Endothelial cell of umbilical vein (primary cell): ENCODE data around the gene NSUN4. TPM values are rescaled to one million over a fixed set of nuclear protein-coding genes. Genes with fewer than 3 reads are reported as not detected.

Source experiments
- BruUV-seq: library from RNA; stranded (reverse); fragments of 400-500 nt; replicated peaks from 2 replicates; lab custom pipeline; 2021; lab: Mats Ljungman, UMichigan
- CTCF ChIA-PET: fragments of 300-600, 350-600 bp; sonication (Branson Sonifier 250); formaldehyde crosslinking; loops from one replicate; lab custom pipeline; 2021; ENCODE audit warnings: antibody characterized with exemption, inconsistent platforms; lab: Charles Lee
- POLR2A ChIA-PET: fragments of 300-600, 350-600 bp; sonication (Branson Sonifier 250); formaldehyde crosslinking; loops from one replicate; lab custom pipeline; 2021; ENCODE audit warnings: antibody characterized with exemption, inconsistent platforms; lab: Charles Lee
- DNase-seq: peaks from one replicate; pipeline ENCODE4 v3.0.0-alpha.2; 2011; ENCODE audit warnings: low read depth, low spot score
- FAIRE-seq: peaks from 2 replicates; lab custom pipeline; 2011; peaks lifted over from hg19 to GRCh38; lab: Jason Lieb, UNC
- H2AFZ ChIP-seq: 2 replicates; pipeline ENCODE4 v1.6.0; 2012; ENCODE audit warnings: low read depth, low read length, control low read depth, inconsistent platforms
- H3K27ac ChIP-seq: 2 replicates; pipeline ENCODE4 v1.5.1; 2011; ENCODE audit warnings: low read depth, mild to moderate bottlenecking, control low read depth, low read length, moderate library complexity; ENCODE audit not compliant: insufficient read depth
- H3K27me3 ChIP-seq, 2 experiments: 2 replicates each; pipeline versions ENCODE4 v1.6.0 to v1.6.1; 2011; ENCODE audit warnings: low read length in 2 of 2, mixed read lengths in 1 of 2; ENCODE audit not compliant: control insufficient read depth in 2 of 2, insufficient read depth in 2 of 2
- H3K36me3 ChIP-seq, 2 experiments: 2 replicates in 1 of 2; 3 replicates in 1 of 2; pipeline ENCODE4 v1.5.1; 2011; ENCODE audit warnings: low read length in 2 of 2, mild to moderate bottlenecking in 1 of 2, moderate library complexity in 1 of 2; ENCODE audit not compliant: control insufficient read depth in 2 of 2, insufficient read depth in 2 of 2; ENCODE audit errors: extremely low read depth in 1 of 2
- H3K4me1 ChIP-seq: 3 replicates; pipeline ENCODE4 v1.5.1; 2011; ENCODE audit warnings: mild to moderate bottlenecking, low read length; ENCODE audit not compliant: control insufficient read depth, insufficient read depth; ENCODE audit errors: extremely low read depth
- H3K4me2 ChIP-seq: 2 replicates; pipeline ENCODE4 v1.6.1; 2011; ENCODE audit warnings: low read length, control low read depth, mixed read lengths; ENCODE audit not compliant: insufficient read depth
- H3K4me3 ChIP-seq, 3 experiments: fragments of 200-600 bp in 1 of 3; sonication (generic), shearing (Covaris generic) in 1 of 3; replicated peaks in 1 of 3; 2 replicates each; pipeline ENCODE4 v1.5.1; 2011 to 2016; ENCODE audit warnings: control low read depth in 3 of 3, low read length in 3 of 3, mild to moderate bottlenecking in 2 of 3, inconsistent platforms in 1 of 3, low read depth in 1 of 3, moderate library complexity in 1 of 3; ENCODE audit not compliant: insufficient read depth in 1 of 3
- H3K79me2 ChIP-seq: 2 replicates; pipeline ENCODE4 v1.6.0; 2012; ENCODE audit warnings: low read length, inconsistent platforms; ENCODE audit not compliant: control insufficient read depth, insufficient read depth
- H3K9ac ChIP-seq: replicated peaks from 2 replicates; pipeline ENCODE3; 2011; ENCODE audit warnings: low read length, control low read depth; ENCODE audit not compliant: insufficient read depth; ENCODE audit errors: extremely low read depth
- H3K9me1 ChIP-seq: replicated peaks from 3 replicates; pipeline ENCODE4 v1.6.0; 2011; ENCODE audit warnings: mild to moderate bottlenecking, low read length; ENCODE audit not compliant: control insufficient read depth, insufficient read depth; ENCODE audit errors: extremely low read depth
- H3K9me3 ChIP-seq: replicated peaks from 2 replicates; pipeline ENCODE4 v1.5.1; 2012; ENCODE audit warnings: low read length, inconsistent platforms; ENCODE audit not compliant: control insufficient read depth, insufficient read depth
- H4K20me1 ChIP-seq: replicated peaks from 2 replicates; pipeline ENCODE3; 2011; ENCODE audit warnings: mild to moderate bottlenecking, low read length; ENCODE audit not compliant: control insufficient read depth, insufficient read depth; ENCODE audit errors: extremely low read depth
- EZH2 ChIP-seq: IDR thresholded peaks from 2 replicates; pipeline ENCODE4 v1.6.1; 2012; ENCODE audit warnings: borderline replicate concordance, low read depth, mild to moderate bottlenecking, moderate library complexity, low read length, inconsistent platforms; ENCODE audit not compliant: severe bottlenecking
- FOS ChIP-seq: IDR thresholded peaks from 2 replicates; pipeline ENCODE4 v1.6.1; 2011; ENCODE audit warnings: mild to moderate bottlenecking, low read length, moderate library complexity, borderline replicate concordance; ENCODE audit not compliant: insufficient read depth
- GATA2 ChIP-seq: IDR thresholded peaks from 2 replicates; pipeline ENCODE4 v1.7.0; 2011; ENCODE audit warnings: low read depth, mild to moderate bottlenecking, moderate library complexity, mixed read lengths, low read length; ENCODE audit not compliant: insufficient read length, insufficient read depth
- JUN ChIP-seq: IDR thresholded peaks from 2 replicates; pipeline ENCODE4 v1.6.1; 2011; ENCODE audit warnings: borderline replicate concordance, low read depth; ENCODE audit not compliant: insufficient read length, insufficient read depth
- MYC ChIP-seq: IDR thresholded peaks from one replicate; pipeline ENCODE4 v1.6.1; 2011; ENCODE audit warnings: mild to moderate bottlenecking, low read depth, low read length
- POLR2A ChIP-seq: IDR thresholded peaks from 2 replicates; pipeline ENCODE4 v1.6.1; 2012; ENCODE audit warnings: low read depth, mild to moderate bottlenecking, control low read depth, low read length
- POLR2AphosphoS5 ChIP-seq: IDR thresholded peaks from 2 replicates; pipeline ENCODE4 v1.6.1; 2012; ENCODE audit warnings: low read depth, mild to moderate bottlenecking, control low read depth, low read length, moderate library complexity; ENCODE audit not compliant: insufficient read depth
- dilution Hi-C: fragments of 300-500 bp; cut with MboI; formaldehyde crosslinking; loops from one replicate; pipeline ENCODE4 v1.15.0; 2019; ENCODE audit warnings: low sequenced_read_pairs; ENCODE audit not compliant: extremely low pct_ligation_motif_present
- intact Hi-C: fragments of 100-400 bp; cut with micrococcal nuclease; formaldehyde crosslinking; loops from one replicate; pipeline ENCODE4 v1.10.0; 2022
- polyA plus RNA-seq, 4 experiments: library from polyadenylated mRNA; depleted of rRNA in 3 of 4; stranded (reverse) in 3 of 4; unstranded in 1 of 4; fragments of >200 nt; gene quantifications; 2 replicates each; pipeline versions ENCODE4 v1.2.1 to v1.2.3, GENCODE V29; 2011 to 2012; ENCODE audit warnings: missing spikeins in 1 of 4
- total RNA-seq: library from RNA; stranded (reverse); gene quantifications from 2 replicates; pipeline ENCODE4 v1.2.3, GENCODE V29; 2021
- TF ChIP-seq, protein P1 (sequence below): IDR thresholded peaks from 2 replicates; pipeline ENCODE4 v1.6.1; 2011; ENCODE audit not compliant: insufficient read depth, insufficient read length
- TF ChIP-seq, protein P2 (sequence below), 2 donors: IDR thresholded peaks; 1 replicate in 1 of 2; 2 replicates in 1 of 2; pipeline ENCODE4 v1.5.1; 2011; ENCODE audit warnings: low read length in 2 of 2, mild to moderate bottlenecking in 2 of 2, moderate library complexity in 2 of 2, control low read depth in 1 of 2, inconsistent platforms in 1 of 2, low read depth in 1 of 2; ENCODE audit not compliant: insufficient read depth in 1 of 2; ENCODE audit errors: extremely low read depth in 1 of 2

Gene NSUN4
- total and polyA plus RNA-seq, 2 donors (not counting 3 experiments of a cell fraction or from before 2014, with no cell fraction given): 21.6 to 23.4 TPM

DNA sequence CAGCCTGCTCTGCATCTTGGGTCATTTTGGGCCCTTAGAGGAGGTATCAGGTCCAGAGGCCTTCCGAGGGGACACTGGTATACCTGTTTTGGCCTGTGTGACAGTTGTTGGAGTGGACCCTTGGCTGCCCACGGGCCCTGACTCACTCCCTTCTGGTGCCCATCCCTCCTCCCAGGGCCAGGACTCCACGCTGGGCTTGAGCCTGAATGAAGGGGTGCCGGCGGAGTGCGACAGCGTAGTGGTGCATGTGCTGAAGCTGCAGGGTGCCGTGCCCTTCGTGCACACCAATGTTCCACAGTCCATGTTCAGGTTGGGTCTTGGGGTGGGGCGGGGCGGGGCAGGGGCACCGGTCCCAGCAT is 64.6 kb downstream of the NSUN4 start:
- CTCF ChIA-PET: interaction anchor here (0.7 to 3.9 kb wide), 3 partner anchors 40 to 143 kb away, joined by 3 to 53 read pairs (median 4); no protein-coding TSS in a partner anchor
- BruUV-seq: no TSS peak

DNA sequence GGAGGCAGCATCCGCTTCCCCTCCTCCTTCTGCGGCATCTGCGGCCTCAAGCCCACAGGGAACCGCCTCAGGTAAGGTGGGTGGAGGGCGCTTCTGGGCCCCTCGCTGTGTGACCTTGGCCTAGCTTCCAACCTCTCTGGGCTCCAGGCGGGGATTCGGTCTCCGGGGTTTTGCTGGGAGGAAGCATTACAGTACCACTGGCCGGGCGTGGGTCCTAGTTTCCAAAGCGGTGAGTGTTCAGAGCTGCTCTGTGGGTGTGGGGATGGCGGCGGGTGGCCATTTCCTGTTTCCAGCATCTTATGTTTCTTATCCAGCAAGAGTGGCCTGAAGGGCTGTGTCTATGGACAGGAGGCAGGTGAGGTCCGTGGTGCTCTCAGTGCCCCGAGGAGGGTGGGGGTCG is 65.1 kb downstream of the NSUN4 start:
- no peak overlapping the region for H3K9ac ChIP-seq
- CTCF ChIA-PET: interaction anchor here (0.5 to 3.9 kb wide), 4 partner anchors 40 to 143 kb away, joined by 3 to 53 read pairs (median 4); no protein-coding TSS in a partner anchor

More for the DNA sequence above, 64.6 kb downstream of the NSUN4 start:
- intact Hi-C loops: no loop called here
- Histone ChIP-seq H2AFZ (no peak overlapping the region), H3K4me3 (no peak overlapping the region), H3K27ac (no peak overlapping the region), H3K9ac (no peak overlapping the region), H3K79me2 (no peaks in the 10 kb centered on the region), H3K27me3 (peaks cover 1 to 2% of the 10 kb centered on the region in 2 experiments), H3K4me2 (no peak overlapping the region), H3K9me1 (no peaks in the 10 kb centered on the region), H3K9me3 (no peaks in the 10 kb centered on the region), H4K20me1 (no peaks in the 10 kb centered on the region), H3K36me3 (no peaks in the 10 kb centered on the region), H3K4me1 (no peaks in the 10 kb centered on the region)
- FAIRE-seq: no peak
- POLR2A ChIA-PET: no interaction called here
- no peak for TF ChIP-seq MYC
- no peak for DNase-seq
- dilution Hi-C loops: no loop called here

More for the DNA sequence above, 65.1 kb downstream of the NSUN4 start:
- no peak for FAIRE-seq
- Histone ChIP-seq H2AFZ (peak overlapping the region; percentile 35), H3K27ac (no peak overlapping the region), H3K27me3 (peaks cover 1 to 2% of the 10 kb centered on the region in 2 experiments), H3K4me1 (no peaks in the 10 kb centered on the region), H3K4me2 (no peak overlapping the region), H4K20me1 (no peaks in the 10 kb centered on the region), H3K36me3 (no peaks in the 10 kb centered on the region), H3K9me3 (no peaks in the 10 kb centered on the region), H3K4me3 (no peak overlapping the region), H3K9me1 (no peaks in the 10 kb centered on the region), H3K79me2 (no peaks in the 10 kb centered on the region)
- TF ChIP-seq GATA2: no peak
- TF ChIP-seq JUN: no peak
- TF ChIP-seq POLR2AphosphoS5: no peak
- TF ChIP-seq EZH2: no peak
- TF ChIP-seq MYC: no peak
- TF ChIP-seq, protein P1, sequence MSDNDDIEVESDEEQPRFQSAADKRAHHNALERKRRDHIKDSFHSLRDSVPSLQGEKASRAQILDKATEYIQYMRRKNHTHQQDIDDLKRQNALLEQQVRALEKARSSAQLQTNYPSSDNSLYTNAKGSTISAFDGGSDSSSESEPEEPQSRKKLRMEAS: no peak
- TF ChIP-seq, protein P2, sequence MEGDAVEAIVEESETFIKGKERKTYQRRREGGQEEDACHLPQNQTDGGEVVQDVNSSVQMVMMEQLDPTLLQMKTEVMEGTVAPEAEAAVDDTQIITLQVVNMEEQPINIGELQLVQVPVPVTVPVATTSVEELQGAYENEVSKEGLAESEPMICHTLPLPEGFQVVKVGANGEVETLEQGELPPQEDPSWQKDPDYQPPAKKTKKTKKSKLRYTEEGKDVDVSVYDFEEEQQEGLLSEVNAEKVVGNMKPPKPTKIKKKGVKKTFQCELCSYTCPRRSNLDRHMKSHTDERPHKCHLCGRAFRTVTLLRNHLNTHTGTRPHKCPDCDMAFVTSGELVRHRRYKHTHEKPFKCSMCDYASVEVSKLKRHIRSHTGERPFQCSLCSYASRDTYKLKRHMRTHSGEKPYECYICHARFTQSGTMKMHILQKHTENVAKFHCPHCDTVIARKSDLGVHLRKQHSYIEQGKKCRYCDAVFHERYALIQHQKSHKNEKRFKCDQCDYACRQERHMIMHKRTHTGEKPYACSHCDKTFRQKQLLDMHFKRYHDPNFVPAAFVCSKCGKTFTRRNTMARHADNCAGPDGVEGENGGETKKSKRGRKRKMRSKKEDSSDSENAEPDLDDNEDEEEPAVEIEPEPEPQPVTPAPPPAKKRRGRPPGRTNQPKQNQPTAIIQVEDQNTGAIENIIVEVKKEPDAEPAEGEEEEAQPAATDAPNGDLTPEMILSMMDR (IDR thresholded peaks at IDR 0.05; ENCODE audit: extremely low read depth in 1 of 2, insufficient read depth in 1 of 2, low read depth in 1 of 2, low read length in 2 of 2): no peak
- TF ChIP-seq POLR2A: no peak
- no peak for TF ChIP-seq FOS
- intact Hi-C loops: loop anchor here (1.0 to 2.0 kb wide), 4 partner anchors 37 to 320 kb away; no protein-coding TSS in a partner anchor
- dilution Hi-C loops: no loop called here
- POLR2A ChIA-PET: no interaction called here
- DNase-seq: no peak
- no TSS peak for BruUV-seq
